NCI-H345 treated with DMSO at 0.1 percent for 48 hours (cell line): Measurements from ENCODE around the gene MYLK.

Source experiments
- DNase-seq: peaks from one replicate; lab custom pipeline; 2025; ENCODE audit not compliant: unreplicated experiment; lab: John Stamatoyannopoulos, UW

Gene MYLK

GRCh38 chr3:123653221-123653682 is 230.9 kb downstream of the MYLK start:
- no peak for DNase-seq

DNA sequence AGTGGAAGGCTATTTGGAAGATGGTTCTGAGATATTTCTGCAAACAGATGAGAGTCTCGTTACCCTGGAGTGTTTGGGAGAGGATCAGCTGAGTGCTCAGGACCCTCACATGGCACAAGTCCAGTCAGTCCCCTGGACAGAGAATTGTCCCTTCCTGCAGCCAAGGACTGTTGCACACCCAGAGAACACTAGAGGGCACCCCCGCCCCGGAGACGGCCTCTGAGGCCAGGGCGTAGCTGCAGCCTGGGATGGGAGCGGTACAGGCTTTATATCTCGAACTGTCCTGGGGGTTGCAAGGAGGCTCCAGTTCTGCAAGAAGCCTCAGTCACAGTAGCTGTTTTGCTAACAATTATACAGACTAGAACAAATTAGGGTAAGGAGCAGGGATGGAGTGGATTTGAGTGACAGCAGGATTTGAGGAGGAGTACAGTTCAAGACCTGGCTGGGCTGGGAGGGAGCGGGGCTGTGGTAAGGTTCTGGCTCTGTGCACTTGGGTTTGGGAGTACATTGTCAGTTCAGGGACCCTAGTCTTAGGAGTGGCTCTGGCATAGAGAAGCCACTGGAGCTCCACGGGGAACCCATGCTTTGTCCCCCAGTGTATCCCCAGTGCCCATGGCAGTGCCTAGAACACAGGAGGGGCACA is 231.7 kb downstream of the MYLK start:
- DNase-seq, result peak; percentile 15

DNA sequence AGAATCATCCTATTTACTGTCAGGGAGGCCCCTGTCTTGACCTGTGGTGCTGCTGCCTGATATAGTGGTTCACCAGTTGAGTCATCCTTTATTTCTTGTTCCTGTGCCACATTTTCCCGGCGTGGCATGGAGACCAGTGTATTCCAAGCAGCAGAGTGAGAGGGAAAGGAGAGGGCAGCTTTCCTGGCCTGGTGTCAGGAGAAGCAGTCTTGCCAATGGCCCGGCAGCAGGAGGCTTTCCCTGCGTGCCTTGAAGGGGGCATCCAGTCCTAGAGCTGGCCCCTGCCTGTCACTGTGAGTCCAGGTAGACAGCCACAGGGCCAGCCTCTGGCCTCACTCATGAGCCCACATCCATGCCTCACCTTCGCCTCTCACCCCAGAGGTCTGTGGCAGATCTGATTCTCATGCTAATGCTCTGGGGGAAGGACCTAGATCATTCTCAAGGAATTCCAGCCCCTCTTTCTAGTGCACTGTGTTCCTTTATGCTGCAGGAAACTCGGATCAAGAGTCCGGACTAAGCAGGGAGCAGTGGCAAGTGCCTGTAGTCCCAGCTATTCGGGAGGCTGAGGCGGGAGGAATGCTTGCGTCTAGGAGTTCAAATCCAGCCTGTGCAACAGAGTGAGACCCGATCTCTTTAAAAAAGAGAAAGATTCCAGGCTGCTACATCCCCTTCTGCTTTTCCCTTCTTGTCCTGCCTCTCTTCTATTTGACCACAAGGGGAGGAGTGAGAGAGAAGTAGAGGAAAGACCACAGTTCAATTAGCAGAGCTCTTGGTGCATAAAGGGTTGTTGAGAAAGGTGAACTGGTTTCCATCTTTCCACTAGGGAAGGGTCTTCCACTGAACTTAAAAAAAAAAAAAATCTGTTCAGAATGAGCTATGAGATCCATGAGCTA is 232.4 kb downstream of the MYLK start:
- no peak for DNase-seq

DNA sequence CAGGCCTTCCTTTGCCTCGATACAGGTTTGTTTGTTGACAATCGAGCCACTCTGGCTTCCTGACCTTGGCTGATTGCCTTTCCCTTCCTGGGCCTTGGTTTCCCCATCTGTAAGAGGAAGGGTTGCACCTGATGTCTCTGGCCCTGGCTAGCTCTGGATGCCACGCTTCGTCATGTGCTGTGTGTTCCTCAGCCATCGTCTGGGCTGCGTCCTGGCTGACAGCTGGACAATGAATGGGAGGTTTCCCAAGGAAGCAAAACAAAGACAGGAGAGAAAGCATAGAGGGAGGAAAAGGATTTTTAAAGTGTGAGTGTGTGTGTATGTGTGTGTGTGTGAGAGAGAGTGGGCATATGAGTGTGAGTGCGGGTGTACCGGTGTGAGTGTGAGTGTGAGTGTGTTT is 234.0 kb downstream of the MYLK start:
- no peak for DNase-seq

DNA sequence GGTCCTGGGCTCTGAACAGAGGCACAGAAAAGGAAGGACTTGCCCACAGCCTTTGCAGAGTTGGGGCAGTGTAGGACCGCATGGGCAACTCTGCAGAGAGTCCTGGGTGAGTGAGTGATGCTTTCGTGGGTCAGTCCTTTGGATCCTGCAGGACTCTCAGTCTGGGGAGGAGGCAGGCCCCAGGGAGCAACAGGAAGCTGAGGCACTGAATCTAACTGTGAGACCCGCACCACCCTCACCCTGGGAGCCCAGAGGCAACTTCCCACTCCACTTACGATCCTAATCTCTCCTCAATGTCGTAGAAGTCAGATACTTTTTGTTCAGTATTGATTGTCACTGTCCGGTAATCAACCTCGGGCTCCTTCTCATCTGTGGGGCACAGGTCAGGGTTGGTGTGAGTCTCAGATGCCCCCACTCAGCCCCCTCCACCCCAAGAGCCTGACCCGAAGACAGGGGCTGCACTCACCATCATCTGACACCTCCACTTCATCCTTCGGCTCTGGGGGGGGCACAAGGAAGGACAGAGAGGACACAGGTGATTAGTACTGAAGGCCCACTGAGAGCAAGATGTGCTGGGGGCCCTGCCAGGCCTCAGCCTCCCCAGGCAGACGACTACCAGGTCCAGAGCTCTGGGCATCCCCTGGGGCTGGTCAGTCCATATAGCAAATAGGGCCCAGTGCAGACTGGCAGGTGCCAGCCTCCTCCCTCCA is 235.3 kb downstream of the MYLK start:
- DNase-seq, result no peak

DNA sequence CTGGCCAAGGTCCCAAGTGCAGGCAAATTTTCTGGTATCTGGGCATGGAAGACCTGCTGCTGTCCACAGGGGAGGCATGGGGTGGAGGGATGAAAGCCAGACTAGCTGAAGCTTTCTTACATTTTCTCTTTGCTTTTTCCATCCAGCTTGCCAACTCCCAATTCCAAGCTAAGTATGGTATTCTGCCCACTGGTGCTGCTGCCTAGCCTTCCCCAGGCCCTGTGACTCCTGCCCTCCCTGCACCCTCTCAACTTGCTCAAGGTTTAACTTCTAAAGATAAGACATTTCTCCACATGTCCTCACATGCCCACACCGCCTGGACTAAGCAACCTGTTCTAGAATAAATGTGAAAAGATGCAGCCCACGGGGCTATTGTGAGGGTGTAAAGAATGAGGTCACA is 239.8 kb downstream of the MYLK start:
- DNase-seq, result no peak

DNA sequence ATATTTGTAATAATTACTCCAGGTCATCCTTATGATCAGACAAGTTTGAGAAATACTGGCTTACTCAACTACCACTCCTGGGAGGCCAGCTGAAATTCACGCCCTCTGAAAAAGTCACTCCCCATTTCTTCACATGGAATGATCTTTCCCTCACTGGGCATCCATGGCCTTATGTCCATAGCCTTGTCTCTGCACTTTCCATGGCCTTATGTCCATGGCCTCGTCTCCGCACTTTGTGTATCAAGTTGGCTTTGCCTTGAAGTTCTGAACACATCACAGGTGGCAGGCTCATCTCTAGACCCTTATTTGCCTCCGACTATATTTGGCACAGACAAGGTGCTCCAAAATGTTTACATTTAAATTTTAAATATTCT is 241.2 kb downstream of the MYLK start:
- no peak for DNase-seq

DNA sequence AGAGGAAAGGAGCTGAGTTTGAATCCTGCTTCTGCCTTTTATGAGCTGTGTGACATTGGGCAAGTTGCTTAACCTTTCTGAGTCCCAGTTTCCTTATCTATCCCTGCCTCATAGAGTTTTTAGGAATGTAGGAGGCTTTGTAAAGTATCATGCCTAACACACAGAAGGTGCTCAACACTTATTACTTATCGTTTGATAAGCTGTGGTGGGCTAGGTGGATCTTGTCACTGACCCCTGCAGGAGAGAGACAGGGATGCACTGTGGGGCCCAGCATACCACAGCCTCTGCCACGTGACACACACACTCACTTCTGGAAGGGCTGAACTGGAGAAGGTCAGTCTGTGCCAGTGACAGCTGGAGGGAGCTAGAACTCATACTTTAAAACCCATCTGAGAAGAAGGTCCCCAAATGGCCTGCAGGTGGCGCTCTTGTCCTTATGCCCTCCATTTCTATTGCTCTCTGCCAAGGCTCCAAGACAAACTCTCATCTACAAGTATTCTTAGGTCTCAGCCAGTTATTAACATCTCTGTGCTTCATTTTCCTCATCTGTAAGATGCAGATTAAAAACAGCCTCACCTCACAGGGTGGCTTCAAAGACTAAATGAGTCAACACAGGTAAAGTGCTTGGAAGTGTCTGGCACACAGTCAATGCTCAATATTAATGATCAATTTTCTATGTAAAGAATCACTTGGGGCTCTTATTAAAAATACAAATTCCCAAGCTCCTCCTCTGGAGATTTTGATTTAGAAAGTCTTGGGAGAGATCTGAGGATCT is 241.8 kb downstream of the MYLK start:
- DNase-seq, result no peak

- no peak for DNase-seq
Measured at GRCh38 chr3:123641505-123641904, 242.6 kb downstream of the MYLK start.

DNA sequence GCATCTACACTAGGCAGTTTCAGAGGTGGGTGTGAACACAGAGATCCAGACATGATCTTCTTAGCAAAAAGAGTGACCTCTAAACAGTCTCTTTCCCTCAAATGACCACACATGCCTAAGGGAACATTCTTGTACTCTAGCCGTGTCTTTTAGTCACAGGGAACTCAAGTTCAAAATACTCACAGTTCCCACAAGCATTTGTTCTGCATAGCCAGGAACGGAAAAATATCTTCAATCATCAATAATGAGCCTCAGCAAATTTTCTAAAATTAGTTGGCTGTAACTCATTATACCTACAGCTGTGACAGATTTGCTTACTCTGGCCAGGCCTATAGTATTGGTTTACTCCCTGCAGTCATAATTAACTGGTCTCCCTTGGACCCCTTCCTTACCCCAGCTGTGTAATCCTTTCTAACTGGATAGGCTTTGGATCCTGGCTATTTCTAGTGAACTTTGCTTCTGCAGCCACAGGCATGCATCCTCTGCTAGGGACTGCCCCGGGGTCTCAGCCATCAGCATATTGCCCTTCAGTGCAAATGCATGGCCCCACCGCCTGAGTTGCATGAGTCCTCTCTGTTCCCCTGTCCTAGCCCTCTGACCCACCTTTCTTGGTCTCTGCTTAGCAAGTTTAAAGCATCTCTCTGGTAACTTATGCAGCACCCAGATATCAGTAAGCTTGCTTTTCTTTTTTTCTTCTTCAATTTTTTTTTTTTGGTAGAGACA is 243.2 kb downstream of the MYLK start:
- no peak for DNase-seq

- no peak for DNase-seq
Measured at GRCh38 chr3:123640311-123640710, 243.8 kb downstream of the MYLK start.

DNA sequence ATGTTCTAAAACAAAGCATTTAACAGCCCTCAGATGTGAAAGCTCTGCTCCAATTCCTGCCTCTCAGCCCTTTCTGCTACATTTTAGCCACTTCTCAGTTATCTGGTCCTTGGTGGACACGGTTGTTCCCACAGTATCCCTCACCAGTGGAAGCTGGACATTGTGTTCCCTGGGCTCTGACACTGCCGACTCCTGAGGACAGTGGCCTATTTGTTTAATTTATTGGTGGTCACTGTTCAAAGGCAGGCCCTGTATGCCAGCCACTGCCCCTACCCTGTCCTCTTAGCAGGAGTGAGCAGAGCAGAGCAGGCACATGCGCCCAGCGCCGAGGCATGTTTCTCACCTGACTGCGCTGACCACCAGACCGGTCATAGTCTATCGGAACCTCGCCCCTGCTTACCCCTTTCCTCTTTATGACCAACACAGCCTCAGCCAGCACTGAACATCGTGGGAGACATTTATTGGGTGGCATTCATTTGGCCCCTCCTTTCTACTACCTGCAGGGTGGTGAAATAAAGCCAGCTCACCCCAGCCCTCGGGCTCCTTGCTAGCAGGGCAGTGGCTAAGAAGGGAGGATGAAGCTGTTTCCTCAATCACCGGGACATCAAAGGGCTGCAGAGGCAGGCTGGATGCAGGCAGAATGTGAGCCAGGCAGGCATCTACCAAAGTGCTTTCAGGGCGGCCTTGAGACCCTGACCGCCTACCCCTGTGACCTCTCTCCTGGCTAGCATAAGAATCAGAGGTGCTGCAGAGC is 245.0 kb downstream of the MYLK start:
- no peak for DNase-seq

DNA sequence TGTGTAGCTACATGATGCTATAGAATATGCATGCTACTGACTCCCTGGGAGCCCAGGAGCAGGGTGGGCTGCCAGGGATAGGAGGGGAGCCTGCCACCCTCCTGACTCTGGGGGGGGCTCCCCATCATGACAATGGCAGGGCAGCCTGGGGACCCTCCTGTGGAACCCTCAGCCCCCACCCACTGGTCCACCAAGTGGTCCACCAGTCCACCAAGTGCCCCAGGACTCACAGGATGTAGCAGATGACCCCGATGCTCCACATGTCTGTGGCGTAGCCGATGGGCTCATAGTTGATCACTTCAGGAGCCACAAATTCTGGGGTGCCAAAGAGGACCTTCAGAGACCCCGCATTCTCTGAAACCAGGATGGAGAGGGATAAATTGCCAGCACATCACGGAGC is 246.3 kb downstream of the MYLK start:
- no peak for DNase-seq

- no peak for DNase-seq
Measured at GRCh38 chr3:123637131-123637530, 247.0 kb downstream of the MYLK start.

DNA sequence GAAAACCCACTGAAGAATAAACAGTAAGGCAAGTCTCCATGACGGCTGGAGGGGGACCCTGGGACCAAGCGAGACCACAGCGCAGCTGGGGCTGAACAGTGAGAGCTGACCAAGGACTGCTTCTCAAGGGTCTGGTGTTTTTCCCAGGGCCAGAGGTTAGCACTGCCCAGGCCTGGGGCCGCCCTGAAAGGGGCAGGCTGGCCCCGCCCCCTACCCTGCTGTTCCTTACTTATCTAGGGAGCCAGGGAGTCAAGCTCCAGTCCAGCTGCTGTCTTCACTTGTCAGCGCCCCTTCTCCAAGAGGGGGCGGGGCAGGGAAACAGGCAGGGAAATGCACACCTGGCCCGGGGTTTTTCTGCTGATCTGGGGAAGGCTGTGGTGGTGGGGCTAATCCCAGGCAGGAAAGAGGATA is 247.7 kb downstream of the MYLK start:
- no peak for DNase-seq

- DNase-seq, result no peak
Measured at GRCh38 chr3:123635717-123636116, 248.4 kb downstream of the MYLK start.

DNA sequence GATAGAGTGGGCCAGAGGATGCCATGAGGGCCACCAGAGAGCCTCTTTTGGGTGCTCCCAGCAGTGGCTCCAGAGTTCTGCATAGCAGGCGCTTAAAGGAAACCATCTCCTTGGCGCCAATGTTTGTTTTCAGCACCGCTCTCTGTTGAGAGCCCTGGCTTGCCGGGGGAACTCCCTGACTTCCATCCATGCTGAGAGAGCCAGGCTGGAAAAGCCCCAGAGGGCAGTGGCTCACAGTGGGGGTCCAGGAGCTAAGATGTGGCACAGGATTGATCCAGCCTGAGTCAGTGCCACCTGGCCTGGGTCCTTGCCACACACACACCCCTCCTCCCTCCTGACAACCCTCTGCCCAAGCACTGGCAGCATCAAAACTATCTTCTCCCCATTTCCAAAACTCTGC is 248.9 kb downstream of the MYLK start:
- DNase-seq, result peak; percentile 65

DNA sequence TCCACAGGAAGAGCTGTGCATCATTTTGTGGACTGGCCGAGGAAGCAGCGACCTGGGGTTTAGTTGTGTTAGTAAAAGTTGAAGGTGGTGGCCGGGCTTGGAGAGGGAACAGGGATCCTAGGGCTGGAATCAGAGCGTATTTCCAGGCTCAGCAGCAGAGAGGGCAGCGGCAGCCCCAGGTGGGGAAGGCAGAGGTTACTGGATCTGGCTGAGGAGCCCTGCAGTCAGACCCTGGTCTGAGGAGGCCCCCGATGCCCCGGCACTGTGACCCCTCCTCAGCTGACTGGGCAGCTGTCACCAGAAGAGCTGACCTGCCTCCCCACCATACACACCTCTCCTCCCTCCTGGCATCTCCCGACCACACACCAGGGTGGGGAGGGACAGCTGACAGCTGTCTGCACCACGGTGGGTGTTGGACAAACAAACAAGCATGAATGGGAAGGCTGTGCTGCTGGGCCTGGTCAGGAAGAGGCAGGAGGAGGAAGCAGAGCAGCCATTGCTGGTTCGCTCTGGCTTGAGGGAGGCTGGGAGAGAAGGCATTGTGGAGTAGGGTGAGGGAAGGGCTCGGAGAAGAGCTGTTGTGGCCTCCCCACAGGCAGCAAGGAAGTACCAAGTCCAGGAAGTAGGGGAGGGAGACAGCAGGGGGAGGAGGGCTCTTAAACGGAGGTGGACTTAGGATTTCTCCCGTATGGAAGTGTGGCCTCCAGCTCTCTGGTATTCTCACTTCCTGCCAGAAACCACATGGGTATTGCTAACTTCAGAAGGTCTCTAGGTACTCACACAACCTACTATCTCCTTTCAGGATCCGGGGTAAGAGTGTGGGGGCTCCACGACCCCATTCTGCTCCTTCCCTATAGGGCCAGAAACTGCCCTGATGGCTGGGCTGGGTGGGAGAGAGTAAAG is 249.7 kb downstream of the MYLK start:
- no peak for DNase-seq

DNA sequence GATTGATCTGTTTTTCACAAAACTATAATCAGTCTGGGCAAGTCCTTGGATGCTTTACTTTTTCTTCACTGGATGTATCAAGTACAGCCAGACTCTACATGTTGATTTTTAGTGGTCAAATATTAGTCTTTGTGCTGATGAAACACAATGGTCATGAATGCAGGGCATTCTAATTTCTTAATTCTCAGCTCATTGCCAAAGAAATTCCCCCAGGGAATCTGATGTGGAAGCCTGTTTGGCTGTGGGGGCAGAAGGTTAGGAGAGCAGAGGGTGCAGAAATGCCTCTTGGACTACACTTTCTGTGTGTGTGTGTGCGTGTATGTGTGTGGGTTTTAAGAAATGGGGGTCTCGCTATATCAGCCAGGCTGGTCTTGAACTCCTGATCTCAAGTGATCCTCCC is 250.6 kb downstream of the MYLK start:
- DNase-seq, result no peak
